Panc1 (cell line): ENCODE measurements around the gene GALNT10. TPM values are rescaled to one million over a fixed set of nuclear protein-coding genes. Genes with fewer than 3 reads are reported as not detected.

Experiments
- ATAC-seq: fragments of 200-7000 bp; cut with Tn5 transposase; 2 replicates; pipeline ENCODE4 v1.9.1; 2020; ENCODE audit warnings: mild to moderate bottlenecking, moderate library complexity
- BruUV-seq: library from RNA; stranded (reverse); fragments of 400-500 nt; replicated peaks from 2 replicates; lab custom pipeline; 2021; lab: Mats Ljungman, UMichigan
- CTCF ChIA-PET: fragments of 300-600 bp; sonication (Branson Sonifier 250); formaldehyde crosslinking; loops from one replicate; lab custom pipeline; 2022; ENCODE audit warnings: antibody characterized with exemption; lab: Charles Lee
- POLR2A ChIA-PET: fragments of 300-600 bp; sonication (Branson Sonifier 250); formaldehyde crosslinking; loops from one replicate; lab custom pipeline; 2022; ENCODE audit warnings: antibody characterized with exemption; lab: Charles Lee
- DNase-seq: peaks from one replicate; pipeline ENCODE4 v3.0.0-alpha.2; 2010; ENCODE audit warnings: low read depth, low spot score
- H3K27ac ChIP-seq: 2 replicates; pipeline ENCODE4 v1.5.1; 2011; ENCODE audit warnings: mild to moderate bottlenecking, low read length, inconsistent platforms
- H3K27me3 ChIP-seq: fragments of 200-500 bp; sonication (Bioruptor generic); 2 replicates; pipeline ENCODE4 v1.6.0; 2014; ENCODE audit warnings: low read length, inconsistent platforms; ENCODE audit not compliant: control insufficient read depth, insufficient read depth
- H3K36me3 ChIP-seq: fragments of 200-500 bp; sonication (Bioruptor generic); 2 replicates; pipeline ENCODE4 v1.5.1; 2014; ENCODE audit warnings: inconsistent platforms, mild to moderate bottlenecking, low read length, moderate library complexity; ENCODE audit not compliant: control insufficient read depth, insufficient read depth
- H3K4me1 ChIP-seq: 2 replicates; pipeline ENCODE4 v1.5.1; 2011; ENCODE audit warnings: inconsistent platforms, mild to moderate bottlenecking, low read length, moderate library complexity; ENCODE audit not compliant: control insufficient read depth, insufficient read depth
- H3K4me3 ChIP-seq, 2 experiments: 2 replicates each; pipeline ENCODE4 v1.5.1; 2011 to 2012; ENCODE audit warnings: low read depth in 2 of 2, low read length in 2 of 2, mild to moderate bottlenecking in 2 of 2, inconsistent platforms in 1 of 2, moderate library complexity in 1 of 2
- H3K9me3 ChIP-seq: fragments of 200-500 bp; sonication (Bioruptor generic); 2 replicates; pipeline ENCODE4 v1.5.1; 2014; ENCODE audit warnings: low read depth, mild to moderate bottlenecking, inconsistent platforms, low read length, moderate library complexity; ENCODE audit not compliant: control insufficient read depth, insufficient read depth
- POLR2AphosphoS5 ChIP-seq: IDR thresholded peaks from 2 replicates; pipeline ENCODE4 v1.6.1; 2012; ENCODE audit warnings: mild to moderate bottlenecking, low read depth, low read length, moderate library complexity
- SIN3A ChIP-seq: IDR thresholded peaks from 2 replicates; pipeline ENCODE4 v1.6.1; 2012; ENCODE audit warnings: low read depth, mild to moderate bottlenecking, low read length, moderate library complexity, borderline replicate concordance; ENCODE audit not compliant: insufficient read depth
- TCF7L2 ChIP-seq: IDR thresholded peaks from 2 replicates; pipeline ENCODE4 v1.6.1; 2011; ENCODE audit warnings: mild to moderate bottlenecking, low read depth, low read length, inconsistent platforms
- in situ Hi-C: cut with HindIII; loops from 2 replicates; pipeline ENCODE4 v1.10.0; 2016; ENCODE audit warnings: low sequenced_read_pairs, low pct_unique_long_range_greater_than_20kb
- intact Hi-C: fragments of 100-400 bp; cut with micrococcal nuclease; formaldehyde crosslinking; loops from one replicate; pipeline ENCODE4 v1.10.0; 2022; ENCODE audit not compliant: unreplicated experiment
- total RNA-seq: library from RNA; stranded (reverse); gene quantifications from one replicate; pipeline ENCODE4 v1.2.1, GENCODE V29; 2021; ENCODE audit not compliant: unreplicated experiment
- TF ChIP-seq, protein P1 (sequence below): fragments of 450-650 bp; IDR thresholded peaks from 2 replicates; pipeline ENCODE4 v1.5.1; 2017; ENCODE audit warnings: mild to moderate bottlenecking
- TF ChIP-seq, protein P2 (sequence below), 2 experiments: IDR thresholded peaks; 2 replicates each; pipeline ENCODE4 v1.6.1; 2011 to 2012; ENCODE audit warnings: low read depth in 2 of 2, control low read depth in 1 of 2, low read length in 1 of 2, mild to moderate bottlenecking in 1 of 2, moderate library complexity in 1 of 2; ENCODE audit not compliant: insufficient read depth in 1 of 2

The GALNT10 gene
- total RNA-seq, 1 experiment from 2014 or later = 50.5 TPM

DNA sequence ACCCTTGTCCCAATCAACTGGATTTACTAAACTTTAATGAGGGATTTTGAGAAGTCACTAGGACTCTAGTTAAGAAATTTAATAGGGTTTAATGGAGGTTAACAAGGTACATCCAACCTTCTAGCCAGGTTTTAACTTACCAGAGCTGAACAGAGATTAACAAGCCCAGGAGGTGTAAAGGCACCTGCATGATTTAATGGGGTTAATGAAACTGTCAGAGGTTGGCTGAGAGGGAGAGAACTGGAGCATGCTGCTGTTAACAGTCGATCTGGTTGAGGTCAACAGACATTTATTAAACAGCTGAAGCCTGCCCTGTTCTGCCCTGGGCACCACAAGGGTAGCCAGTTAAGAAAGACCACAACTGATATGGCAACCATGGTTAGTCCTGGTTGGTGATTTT, 273.9 kb downstream of the GALNT10 start:
- in situ Hi-C loops = no loop called here
- ATAC-seq (no peak), DNase-seq (no peak)
- TF ChIP-seq TCF7L2 (no peak), POLR2AphosphoS5 (no peak), SIN3A (no peak)
- TF ChIP-seq, protein P1, sequence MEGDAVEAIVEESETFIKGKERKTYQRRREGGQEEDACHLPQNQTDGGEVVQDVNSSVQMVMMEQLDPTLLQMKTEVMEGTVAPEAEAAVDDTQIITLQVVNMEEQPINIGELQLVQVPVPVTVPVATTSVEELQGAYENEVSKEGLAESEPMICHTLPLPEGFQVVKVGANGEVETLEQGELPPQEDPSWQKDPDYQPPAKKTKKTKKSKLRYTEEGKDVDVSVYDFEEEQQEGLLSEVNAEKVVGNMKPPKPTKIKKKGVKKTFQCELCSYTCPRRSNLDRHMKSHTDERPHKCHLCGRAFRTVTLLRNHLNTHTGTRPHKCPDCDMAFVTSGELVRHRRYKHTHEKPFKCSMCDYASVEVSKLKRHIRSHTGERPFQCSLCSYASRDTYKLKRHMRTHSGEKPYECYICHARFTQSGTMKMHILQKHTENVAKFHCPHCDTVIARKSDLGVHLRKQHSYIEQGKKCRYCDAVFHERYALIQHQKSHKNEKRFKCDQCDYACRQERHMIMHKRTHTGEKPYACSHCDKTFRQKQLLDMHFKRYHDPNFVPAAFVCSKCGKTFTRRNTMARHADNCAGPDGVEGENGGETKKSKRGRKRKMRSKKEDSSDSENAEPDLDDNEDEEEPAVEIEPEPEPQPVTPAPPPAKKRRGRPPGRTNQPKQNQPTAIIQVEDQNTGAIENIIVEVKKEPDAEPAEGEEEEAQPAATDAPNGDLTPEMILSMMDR = no peak
- TF ChIP-seq, protein P2, sequence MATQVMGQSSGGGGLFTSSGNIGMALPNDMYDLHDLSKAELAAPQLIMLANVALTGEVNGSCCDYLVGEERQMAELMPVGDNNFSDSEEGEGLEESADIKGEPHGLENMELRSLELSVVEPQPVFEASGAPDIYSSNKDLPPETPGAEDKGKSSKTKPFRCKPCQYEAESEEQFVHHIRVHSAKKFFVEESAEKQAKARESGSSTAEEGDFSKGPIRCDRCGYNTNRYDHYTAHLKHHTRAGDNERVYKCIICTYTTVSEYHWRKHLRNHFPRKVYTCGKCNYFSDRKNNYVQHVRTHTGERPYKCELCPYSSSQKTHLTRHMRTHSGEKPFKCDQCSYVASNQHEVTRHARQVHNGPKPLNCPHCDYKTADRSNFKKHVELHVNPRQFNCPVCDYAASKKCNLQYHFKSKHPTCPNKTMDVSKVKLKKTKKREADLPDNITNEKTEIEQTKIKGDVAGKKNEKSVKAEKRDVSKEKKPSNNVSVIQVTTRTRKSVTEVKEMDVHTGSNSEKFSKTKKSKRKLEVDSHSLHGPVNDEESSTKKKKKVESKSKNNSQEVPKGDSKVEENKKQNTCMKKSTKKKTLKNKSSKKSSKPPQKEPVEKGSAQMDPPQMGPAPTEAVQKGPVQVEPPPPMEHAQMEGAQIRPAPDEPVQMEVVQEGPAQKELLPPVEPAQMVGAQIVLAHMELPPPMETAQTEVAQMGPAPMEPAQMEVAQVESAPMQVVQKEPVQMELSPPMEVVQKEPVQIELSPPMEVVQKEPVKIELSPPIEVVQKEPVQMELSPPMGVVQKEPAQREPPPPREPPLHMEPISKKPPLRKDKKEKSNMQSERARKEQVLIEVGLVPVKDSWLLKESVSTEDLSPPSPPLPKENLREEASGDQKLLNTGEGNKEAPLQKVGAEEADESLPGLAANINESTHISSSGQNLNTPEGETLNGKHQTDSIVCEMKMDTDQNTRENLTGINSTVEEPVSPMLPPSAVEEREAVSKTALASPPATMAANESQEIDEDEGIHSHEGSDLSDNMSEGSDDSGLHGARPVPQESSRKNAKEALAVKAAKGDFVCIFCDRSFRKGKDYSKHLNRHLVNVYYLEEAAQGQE (IDR thresholded peaks at IDR 0.05; ENCODE audit: insufficient read depth in 1 of 2, low read depth in 2 of 2, low read length in 1 of 2) = no peak
- H3K4me3 ChIP-seq = no peak overlapping the region
- no peaks in the 10 kb centered on the region for H3K36me3 ChIP-seq
- H3K9me3 ChIP-seq = no peaks in the 10 kb centered on the region
- no TSS peak for BruUV-seq
- POLR2A ChIA-PET = no interaction called here
- H3K27me3 ChIP-seq = peaks cover 2% of the 10 kb centered on the region; the same call in 1 of the 2 replicates
- H3K4me1 ChIP-seq = no peaks in the 10 kb centered on the region
- H3K27ac ChIP-seq = no peak overlapping the region
- intact Hi-C loops = no loop called here
- CTCF ChIA-PET = no interaction called here

DNA sequence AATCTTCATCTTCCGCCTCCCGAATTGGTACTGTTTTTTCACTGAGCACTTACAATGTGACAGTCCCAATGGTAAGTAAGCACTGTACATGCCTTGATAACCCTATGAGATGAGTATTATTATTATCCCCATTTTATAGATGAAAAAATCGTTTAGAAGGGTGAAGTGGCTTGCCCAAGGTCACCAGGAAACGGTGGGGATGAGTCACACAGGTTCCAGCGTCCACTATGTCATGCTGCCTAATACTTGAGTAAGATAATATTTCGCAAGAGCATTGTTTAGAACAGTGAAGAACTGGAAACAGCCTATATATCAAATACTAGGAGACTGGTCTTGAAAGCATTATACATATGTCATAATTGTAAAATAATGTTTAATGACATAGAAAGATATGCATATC, 274.6 kb downstream of the GALNT10 start:
- intact Hi-C loops (no loop called here), in situ Hi-C loops (no loop called here)
- Histone ChIP-seq H3K27ac (no peak overlapping the region), H3K4me3 (no peak overlapping the region), H3K36me3 (no peaks in the 10 kb centered on the region), H3K27me3 (peaks cover 2% of the 10 kb centered on the region; the same call in 1 of the 2 replicates), H3K4me1 (no peaks in the 10 kb centered on the region), H3K9me3 (no peaks in the 10 kb centered on the region)
- BruUV-seq = no TSS peak
- CTCF ChIA-PET = no interaction called here
- DNase-seq (peak; percentile 59), ATAC-seq (no peak)
- TF ChIP-seq, protein P1 = no peak
- TF ChIP-seq TCF7L2 (no peak), POLR2AphosphoS5 (no peak), SIN3A (no peak)
- TF ChIP-seq, protein P2 (IDR thresholded peaks at IDR 0.05; ENCODE audit: insufficient read depth in 1 of 2, low read depth in 2 of 2, low read length in 1 of 2) = no peak
- POLR2A ChIA-PET = no interaction called here
